HG02798 (cell line): Measurements from ENCODE around the gene CAPZB.

ENCODE experiments used
- ATAC-seq: cut with Tn5 transposase; IDR thresholded peaks from one replicate; pipeline ENCODE4 v1.9.1; 2021; ENCODE audit warnings: mild to moderate bottlenecking; ENCODE audit not compliant: unreplicated experiment, poor library complexity

The CAPZB gene

GRCh38 chr1:19412654-19413053 is 72.7 kb downstream of the CAPZB start:
- no peak for ATAC-seq

GRCh38 chr1:19411612-19412011 is 73.7 kb downstream of the CAPZB start:
- ATAC-seq, result no peak

GRCh38 chr1:19410393-19410792 is 74.9 kb downstream of the CAPZB start:
- no peak for ATAC-seq

- ATAC-seq, result no peak
Observed at GRCh38 chr1:19409477-19410341, 75.6 kb downstream of the CAPZB start.

- no peak for ATAC-seq
Observed at GRCh38 chr1:19407494-19408096, 77.7 kb downstream of the CAPZB start.

GRCh38 chr1:19406680-19407079 is 78.7 kb downstream of the CAPZB start:
- no peak for ATAC-seq

GRCh38 chr1:19405761-19406487 is 79.4 kb downstream of the CAPZB start:
- no peak for ATAC-seq

- ATAC-seq, result no peak
Observed at GRCh38 chr1:19405195-19405760, 80.1 kb downstream of the CAPZB start.

- no peak for ATAC-seq
Observed at GRCh38 chr1:19404748-19405147, 80.6 kb downstream of the CAPZB start.

GRCh38 chr1:19403256-19403655 is 82.1 kb downstream of the CAPZB start:
- ATAC-seq, result no peak

GRCh38 chr1:19402031-19402813 is 83.1 kb downstream of the CAPZB start:
- ATAC-seq, result no peak

- no peak for ATAC-seq
Observed at GRCh38 chr1:19401535-19401889, 83.8 kb downstream of the CAPZB start.

GRCh38 chr1:19400875-19401534 is 84.3 kb downstream of the CAPZB start:
- ATAC-seq, result no peak

GRCh38 chr1:19400192-19400611 is 85.1 kb downstream of the CAPZB start:
- no peak for ATAC-seq

- ATAC-seq, result no peak
Observed at GRCh38 chr1:19398309-19398760, 87.0 kb downstream of the CAPZB start.

GRCh38 chr1:19397217-19397945 is 88.0 kb downstream of the CAPZB start:
- no peak for ATAC-seq

- no peak for ATAC-seq
Observed at GRCh38 chr1:19396280-19396679, 89.1 kb downstream of the CAPZB start.

GRCh38 chr1:19395678-19396192 is 89.6 kb downstream of the CAPZB start:
- ATAC-seq, result no peak

- ATAC-seq, result no peak
Observed at GRCh38 chr1:19393046-19393445, 92.3 kb downstream of the CAPZB start.
